K562 (cell line): Measurements from ENCODE around the gene CREB3L2. TPM values are rescaled to one million over a fixed set of nuclear protein-coding genes. Genes with fewer than 3 reads are reported as not detected.

Experiments
- ATAC-seq: fragments of 200-7000 bp; cut with Tn5 transposase; 3 replicates; pipeline ENCODE4 v1.9.1; 2020; ENCODE audit warnings: moderate library complexity
- BruUV-seq: library from RNA; stranded (reverse); fragments of 400-500 nt; replicated peaks from 2 replicates; lab custom pipeline; 2021; lab: Mats Ljungman, UMichigan
- CTCF ChIA-PET: fragments of 300-600 bp; formaldehyde crosslinking; extraction: SDS; loops from one replicate; lab custom pipeline; 2021; ENCODE audit warnings: low intra/inter-chr PET ratio; lab: Yijun Ruan, JAX
- POLR2A ChIA-PET: fragments of 300-600, 350-650 bp; sonication (Branson Sonifier 250); formaldehyde crosslinking; extraction: SDS; loops from one replicate; lab custom pipeline; 2021; ENCODE audit warnings: antibody characterized with exemption, inconsistent platforms; lab: Yijun Ruan, JAX
- DNase-seq, 4 experiments: peaks; one replicate each; pipeline versions ENCODE4 v3.0.0 to v3.0.0-alpha.2; 2011 to 2018; ENCODE audit warnings: low spot score in 3 of 4, mixed read lengths in 3 of 4; ENCODE audit errors: extremely low read depth in 1 of 4
- FAIRE-seq: peaks from 2 replicates; lab custom pipeline; 2011; peaks lifted over from hg19 to GRCh38; lab: Jason Lieb, UNC
- H2AFZ ChIP-seq: 2 replicates; pipeline ENCODE4 v1.6.0; 2011; ENCODE audit warnings: low read depth, low read length, control low read depth, inconsistent platforms
- H3K27ac ChIP-seq: fragments of 200-600 bp; 3 replicates; pipeline ENCODE4 v1.8.0; 2011; ENCODE audit warnings: low read depth, mild to moderate bottlenecking, control low read depth, inconsistent platforms, low read length, moderate library complexity, mixed read lengths; ENCODE audit errors: extremely low read depth
- H3K27me3 ChIP-seq, 2 experiments: fragments of 300-600 bp in 1 of 2; 2 replicates in 1 of 2; 3 replicates in 1 of 2; pipeline versions ENCODE4 v1.6.0 to v1.8.0; 2011; ENCODE audit warnings: inconsistent platforms in 2 of 2, low read length in 2 of 2, mild to moderate bottlenecking in 1 of 2, mixed read lengths in 1 of 2, moderate library complexity in 1 of 2; ENCODE audit not compliant: control insufficient read depth in 2 of 2, insufficient read depth in 2 of 2
- H3K36me3 ChIP-seq: fragments of 300-600 bp; 3 replicates; pipeline ENCODE4 v1.8.0; 2011; ENCODE audit warnings: mild to moderate bottlenecking, low read length, inconsistent platforms; ENCODE audit not compliant: control insufficient read depth, insufficient read depth
- H3K4me1 ChIP-seq, 2 experiments: fragments of 200-600 bp in 1 of 2; replicated peaks in 1 of 2; 2 replicates in 1 of 2; 3 replicates in 1 of 2; pipeline versions ENCODE4 v1.5.1 to v1.8.0; 2011; ENCODE audit warnings: inconsistent platforms in 2 of 2, low read length in 2 of 2, mild to moderate bottlenecking in 1 of 2, mixed read lengths in 1 of 2, moderate library complexity in 1 of 2; ENCODE audit not compliant: control insufficient read depth in 2 of 2, insufficient read depth in 2 of 2
- H3K4me2 ChIP-seq: 2 replicates; pipeline ENCODE4 v1.6.1; 2011; ENCODE audit warnings: low read length, control low read depth, inconsistent platforms, mixed read lengths; ENCODE audit not compliant: insufficient read depth
- H3K4me3 ChIP-seq: fragments of 200-600 bp; sonication (generic), shearing (Covaris generic); 2 replicates; pipeline ENCODE4 v1.5.1; 2016; ENCODE audit warnings: control low read depth, inconsistent platforms
- H3K79me2 ChIP-seq: fragments of 200-600 bp; 3 replicates; pipeline ENCODE4 v1.8.0; 2011; ENCODE audit warnings: low read length, inconsistent platforms; ENCODE audit not compliant: control insufficient read depth, insufficient read depth
- H3K9ac ChIP-seq, 2 experiments: 2 replicates each; pipeline versions ENCODE4 v1.6.0 to v1.6.1; 2011; ENCODE audit warnings: low read depth in 2 of 2, low read length in 2 of 2, control low read depth in 1 of 2, inconsistent platforms in 1 of 2, mild to moderate bottlenecking in 1 of 2, mixed read lengths in 1 of 2; ENCODE audit not compliant: insufficient read depth in 1 of 2
- H3K9me1 ChIP-seq: one replicate; pipeline ENCODE4 v1.6.0; 2011; ENCODE audit warnings: inconsistent platforms, mild to moderate bottlenecking, low read length, moderate library complexity; ENCODE audit not compliant: control insufficient read depth, insufficient read depth
- H3K9me3 ChIP-seq: replicated peaks from 2 replicates; pipeline ENCODE4 v1.5.1; 2011; ENCODE audit warnings: low read depth, low read length, inconsistent platforms; ENCODE audit not compliant: control insufficient read depth, insufficient read depth
- H4K20me1 ChIP-seq: replicated peaks from 2 replicates; pipeline ENCODE4 v1.6.1; 2011; ENCODE audit warnings: low read length, inconsistent platforms, mixed read lengths; ENCODE audit not compliant: control insufficient read depth, insufficient read depth
- EP300 ChIP-seq: IDR thresholded peaks from 2 replicates; pipeline ENCODE4 v1.6.1; 2012; ENCODE audit warnings: low read length, improper control_type of control experiment
- EWSR1 ChIP-seq: fragments of 450-650 bp; IDR thresholded peaks from 2 replicates; pipeline ENCODE4 v1.6.1; 2018; ENCODE audit warnings: borderline replicate concordance, mild to moderate bottlenecking, low read depth, moderate library complexity; ENCODE audit not compliant: partially characterized antibody
- ZFPM2 ChIP-seq: fragments of 250-450 bp; sonication (Bioruptor Pico); IDR thresholded peaks from 2 replicates; pipeline ENCODE4 v1.5.1; 2022; ENCODE audit warnings: mild to moderate bottlenecking
- ZNF518B ChIP-seq: fragments of 250-450 bp; sonication (Bioruptor Pico); IDR thresholded peaks from 2 replicates; pipeline ENCODE4 v1.5.0; 2021; ENCODE audit warnings: mild to moderate bottlenecking, moderate library complexity
- WGBS: fragments of 100-300 bp; shearing (Covaris generic); methylation state at CpG from one replicate; pipeline ENCODE4 v1.1.6; 2016; ENCODE audit warnings: low coverage, mixed read lengths; ENCODE audit not compliant: insufficient coverage; ENCODE audit errors: missing lambda C conversion rate; 5-methylcytosine and 5-hydroxymethylcytosine counted together
- in situ Hi-C: fragments of 300-500 bp; cut with MboI; formaldehyde crosslinking; loops from 4 replicates; pipeline ENCODE4 v1.15.0; 2018; ENCODE audit warnings: inconsistent platforms, mixed read lengths
- intact Hi-C: fragments of 100-400 bp; cut with micrococcal nuclease; formaldehyde crosslinking; loops from 2 replicates; pipeline ENCODE4 v1.14.2; 2022
- polyA plus RNA-seq, 8 experiments: library from polyadenylated mRNA; depleted of rRNA in 4 of 8; stranded (reverse) in 5 of 8; unstranded in 3 of 8; fragments of >200 nt; fragmentation: Nextera tagmentation in 2 of 8; fragmentation: Illumina TruSeq in 1 of 8; extraction: Ambion mirVana in 2 of 8; extraction: Trizol in 1 of 8; gene quantifications; 2 replicates each; pipeline versions ENCODE4 v1.2.1 to v1.2.3, GENCODE V29; 2011 to 2014; ENCODE audit warnings: inconsistent platforms in 1 of 8, missing spikeins in 1 of 8
- total RNA-seq, 7 experiments: library from RNA; depleted of rRNA in 6 of 7; stranded (reverse); fragments of >200 nt in 6 of 7; fragmentation: Illumina TruSeq in 2 of 7; extraction: Trizol in 2 of 7; gene quantifications; 2 replicates each; pipeline versions ENCODE4 v1.2.1 to v1.2.3, GENCODE V29; 2011 to 2021; ENCODE audit warnings: low replicate concordance in 1 of 7

The CREB3L2 gene
- total and polyA plus RNA-seq, 9 of the 15 experiments (the other 6 are each of a cell fraction or from before 2014, with no cell fraction given): 7.1 to 45.6 (median 15.8) TPM

- H3K27me3 ChIP-seq: peaks cover 37 to 47% of the 10 kb centered on the region in 2 experiments
- no peaks in the 10 kb centered on the region for H4K20me1 ChIP-seq
- intact Hi-C loops (no loop called here), in situ Hi-C loops (no loop called here)
- no peak overlapping the region for H2AFZ ChIP-seq
- FAIRE-seq (no peak), DNase-seq (no peak), ATAC-seq (no peak)
- CTCF ChIA-PET: no interaction called here
- H3K9me1 ChIP-seq: no peaks in the 10 kb centered on the region
- no peak overlapping the region for H3K9ac ChIP-seq
- 4% methylated on average over 8 of the region's 8 CpGs for WGBS
- no TSS peak for BruUV-seq
- POLR2A ChIA-PET: no interaction called here
- no peaks in the 10 kb centered on the region for H3K36me3 ChIP-seq
- H3K4me2 ChIP-seq: no peak overlapping the region
- H3K79me2 ChIP-seq: no peaks in the 10 kb centered on the region
- no peaks in the 10 kb centered on the region for H3K9me3 ChIP-seq
- no peak overlapping the region for H3K27ac ChIP-seq
- peaks cover 0 to 8% of the 10 kb centered on the region in 2 experiments; a peak in 1 of 5 replicates for H3K4me1 ChIP-seq
- no peak overlapping the region for H3K4me3 ChIP-seq
- TF ChIP-seq EP300 (no peak), EWSR1 (no peak), ZNF518B (CRISPR knock-in tag) (no peak), ZFPM2 (CRISPR knock-in tag) (no peak)
- TF ChIP-seq, all 486 proteins: peak for 0
These were observed 153.8 kb downstream of the CREB3L2 start for GRCh38 chr7:137848095-137848494.
